ENCODE data around the gene SLC35F6. TPM values are rescaled to one million over a fixed set of nuclear protein-coding genes. Genes with fewer than 3 reads are reported as not detected.

SLC35F6 gene
- total RNA-seq, 1 experiment from 2014 or later, result 10.3 TPM

GRCh38 chr2:26731714-26732113, 32.4 kb upstream of the SLC35F6 start (continued):
- TF ChIP-seq MAX (CRISPR knock-in tag; IDR thresholded peaks at IDR 0.05) (no peak), E2F1 (CRISPR knock-in tag; IDR thresholded peaks at IDR 0.05) (no peak), ZSCAN18 (CRISPR knock-in tag; IDR thresholded peaks at IDR 0.05) (no peak), ELF4 (CRISPR knock-in tag; IDR thresholded peaks at IDR 0.05; ENCODE audit: low read depth) (no peak), NR3C1 (CRISPR knock-in tag; conservative IDR thresholded peaks at IDR 0.05; ENCODE audit: low read depth) (no peak)

- CTCF ChIA-PET, result interaction anchor here (2.3 to 3.3 kb wide), 2 partner anchors 12 to 126 kb away, joined by 6 to 12 read pairs; no protein-coding TSS in a partner anchor
- Mint-ChIP-seq H3K36me3 (no peaks in the 10 kb centered on the region), H3K4me3 (no peak overlapping the region), H3K27me3 (ENCODE audit: low read depth) (no peaks in the 10 kb centered on the region), H3K4me1 (no peaks in the 10 kb centered on the region), H3K27ac (no peak overlapping the region), H3K9me3 (no peaks in the 10 kb centered on the region)
- TF ChIP-seq ATF6 (CRISPR knock-in tag; IDR thresholded peaks at IDR 0.05) (no peak), JAZF1 (CRISPR knock-in tag; IDR thresholded peaks at IDR 0.05) (no peak), EMX1 (CRISPR knock-in tag; IDR thresholded peaks at IDR 0.05) (no peak), ESRRA (CRISPR knock-in tag; IDR thresholded peaks at IDR 0.05; ENCODE audit: borderline replicate concordance) (no peak), MAX (CRISPR knock-in tag; IDR thresholded peaks at IDR 0.05) (no peak), ZBTB43 (CRISPR knock-in tag; IDR thresholded peaks at IDR 0.05) (no peak), CTCF (IDR thresholded peaks at IDR 0.05) (no peak), OVOL2 (CRISPR knock-in tag; IDR thresholded peaks at IDR 0.05; ENCODE audit: borderline replicate concordance) (no peak), TEAD4 (CRISPR knock-in tag; IDR thresholded peaks at IDR 0.05) (no peak), IRF2 (CRISPR knock-in tag; IDR thresholded peaks at IDR 0.05; ENCODE audit: borderline replicate concordance, low read depth) (no peak), MYBL2 (CRISPR knock-in tag; IDR thresholded peaks at IDR 0.05) (no peak), PRRX2 (CRISPR knock-in tag; IDR thresholded peaks at IDR 0.05) (no peak), NR3C1 (CRISPR knock-in tag; conservative IDR thresholded peaks at IDR 0.05; ENCODE audit: low read depth) (no peak), FOXK1 (CRISPR knock-in tag; IDR thresholded peaks at IDR 0.05) (no peak), ATF1 (CRISPR knock-in tag; IDR thresholded peaks at IDR 0.05) (no peak)
- ATAC-seq (no peak), DNase-seq (ENCODE audit: low spot score) (no peak)
- POLR2A ChIA-PET, result interaction anchor here (0.5 kb wide), 1 partner anchor 138 kb away, joined by 3 read pairs; no protein-coding TSS in a partner anchor
These were observed 31.6 kb upstream of the SLC35F6 start for GRCh38 chr2:26732446-26732845.
